Measurements from ENCODE around the gene DNALI1. TPM values are rescaled to one million over a fixed set of nuclear protein-coding genes. Genes with fewer than 3 reads are reported as not detected.
A peak's percentile ranks its signal among the peaks of the same experiment; 100 is the strongest.

Gene DNALI1
- total and polyA plus RNA-seq, 2 experiments from 2014 or later, result 5.4 to 25.6 TPM

DNA sequence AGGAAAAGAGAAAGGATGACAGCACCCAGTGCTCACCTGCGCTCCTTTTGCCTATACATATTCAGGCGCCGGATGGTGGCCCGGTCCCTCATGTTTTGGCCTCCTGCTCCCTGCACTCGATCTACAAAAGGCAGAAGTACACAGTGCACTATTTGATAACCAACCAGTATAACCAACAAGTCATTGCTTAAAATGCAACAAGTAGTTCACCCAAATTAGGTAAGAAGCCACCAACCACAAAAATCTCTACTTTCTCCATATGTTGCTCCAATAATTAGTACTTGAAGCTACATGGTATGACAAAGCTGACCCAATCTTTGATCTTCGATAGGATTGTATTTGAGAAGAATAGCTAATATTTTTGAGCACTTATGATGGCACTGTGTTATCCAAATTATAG, 37.0 kb downstream of the DNALI1 start (continued):
- TF ChIP-seq, protein P1, sequence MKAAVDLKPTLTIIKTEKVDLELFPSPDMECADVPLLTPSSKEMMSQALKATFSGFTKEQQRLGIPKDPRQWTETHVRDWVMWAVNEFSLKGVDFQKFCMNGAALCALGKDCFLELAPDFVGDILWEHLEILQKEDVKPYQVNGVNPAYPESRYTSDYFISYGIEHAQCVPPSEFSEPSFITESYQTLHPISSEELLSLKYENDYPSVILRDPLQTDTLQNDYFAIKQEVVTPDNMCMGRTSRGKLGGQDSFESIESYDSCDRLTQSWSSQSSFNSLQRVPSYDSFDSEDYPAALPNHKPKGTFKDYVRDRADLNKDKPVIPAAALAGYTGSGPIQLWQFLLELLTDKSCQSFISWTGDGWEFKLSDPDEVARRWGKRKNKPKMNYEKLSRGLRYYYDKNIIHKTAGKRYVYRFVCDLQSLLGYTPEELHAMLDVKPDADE (IDR thresholded peaks at IDR 0.05), result no peak

DNA sequence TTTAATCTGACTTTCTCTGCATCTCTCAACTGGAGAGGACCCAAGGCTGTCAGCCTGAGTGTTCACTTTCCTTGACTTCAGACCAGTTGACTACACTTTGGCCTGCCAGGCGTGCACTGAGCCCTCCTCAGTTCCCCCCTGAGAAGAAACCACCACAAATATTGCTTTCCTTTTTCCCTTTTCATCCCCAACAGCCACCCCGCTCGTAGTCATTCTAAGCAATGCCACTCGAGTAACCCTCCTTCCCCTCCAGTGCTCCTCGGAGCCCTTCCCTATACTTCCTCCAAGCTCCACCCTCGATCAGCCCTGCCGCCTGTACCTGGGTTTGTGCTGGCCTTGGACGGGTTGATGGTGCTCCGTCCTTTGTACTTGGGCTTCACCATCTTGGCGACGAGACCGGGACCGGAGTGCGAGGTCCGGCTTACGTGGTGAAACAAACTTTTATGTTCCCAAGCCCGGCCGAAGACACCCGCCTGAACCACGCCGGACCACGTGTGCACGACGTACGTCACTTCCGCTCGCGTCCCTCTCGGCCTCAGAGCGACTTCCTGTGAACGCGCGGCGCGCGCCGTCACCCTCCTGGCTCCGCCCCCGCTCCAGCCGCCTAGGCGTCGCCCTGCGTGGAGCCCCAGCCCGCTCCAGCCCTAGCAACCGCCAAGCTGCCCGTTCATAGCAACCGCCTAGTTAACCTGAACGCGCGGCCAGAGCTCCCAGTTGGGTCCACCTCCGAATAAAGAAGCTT, 38.9 kb downstream of the DNALI1 start, which contains the start of gene GNL2:
TSS of gene GNL2 (minus strand) at position 498 of the 742 bp plus-strand sequence. CDS start at position 383, 115 bp downstream.
- Histone ChIP-seq H2AFZ (peak within 1 kb of the TSS; percentile 78; the same call in 1 of the 2 replicates), H4K20me1 (replicated peaks; ENCODE audit: insufficient read depth) (peaks cover 40% of the 10 kb centered on the region), H3K9me2 (ENCODE audit: insufficient read depth) (no peaks in the 10 kb centered on the region), H3K27me3 (ENCODE audit: insufficient read depth) (no peaks in the 10 kb centered on the region; the same call in 1 of the 2 replicates), H3K36me3 (ENCODE audit: insufficient read depth) (peaks cover 28% of the 10 kb centered on the region), H3K27ac (ENCODE audit: low read depth) (0 out of 2 replicates have a peak within 1 kb of the TSS, but pooled peaks have one; percentile 20), H3K79me2 (replicated peaks; ENCODE audit: insufficient read depth) (peaks cover 46% of the 10 kb centered on the region), H3K4me1 (ENCODE audit: insufficient read depth) (peaks cover 6% of the 10 kb centered on the region), H3F3A (replicated peaks; ENCODE audit: low read depth) (no peaks in the 10 kb centered on the region), H3K4me3 (peak within 1 kb of the TSS; percentile 74), H3K4me2 (peak within 1 kb of the TSS; percentile 87)
- H3K4me1 Mint-ChIP-seq, result peaks cover 3% of the 10 kb centered on the region; the same call in 1 of the 3 replicates
- ATAC-seq (peak; percentile 99), DNase-seq (ENCODE audit: low spot score) (peak; percentile 99)
- peak within 1 kb of the TSS; percentile 100 for H3K4me3 Mint-ChIP-seq
- H3K27ac Mint-ChIP-seq, result peak within 1 kb of the TSS; percentile 100
- no peaks in the 10 kb centered on the region for H3K27me3 Mint-ChIP-seq (ENCODE audit: insufficient read depth, low read depth, poor library complexity)
- H3K9me3 Mint-ChIP-seq, result no peaks in the 10 kb centered on the region
- no peak for TF ChIP-seq STAT1 (IDR thresholded peaks at IDR 0.05; ENCODE audit: unreplicated experiment)
- TF ChIP-seq, protein P1 (IDR thresholded peaks at IDR 0.05), result peak; percentile 81
- TF ChIP-seq POLR2AphosphoS5 (IDR thresholded peaks at IDR 0.05; ENCODE audit: low read depth), result peak; percentile 94
- peak; percentile 93 for TF ChIP-seq CREB1 (CRISPR knock-in tag; IDR thresholded peaks at IDR 0.05; ENCODE audit: low read depth)
- TF ChIP-seq, protein P2, sequence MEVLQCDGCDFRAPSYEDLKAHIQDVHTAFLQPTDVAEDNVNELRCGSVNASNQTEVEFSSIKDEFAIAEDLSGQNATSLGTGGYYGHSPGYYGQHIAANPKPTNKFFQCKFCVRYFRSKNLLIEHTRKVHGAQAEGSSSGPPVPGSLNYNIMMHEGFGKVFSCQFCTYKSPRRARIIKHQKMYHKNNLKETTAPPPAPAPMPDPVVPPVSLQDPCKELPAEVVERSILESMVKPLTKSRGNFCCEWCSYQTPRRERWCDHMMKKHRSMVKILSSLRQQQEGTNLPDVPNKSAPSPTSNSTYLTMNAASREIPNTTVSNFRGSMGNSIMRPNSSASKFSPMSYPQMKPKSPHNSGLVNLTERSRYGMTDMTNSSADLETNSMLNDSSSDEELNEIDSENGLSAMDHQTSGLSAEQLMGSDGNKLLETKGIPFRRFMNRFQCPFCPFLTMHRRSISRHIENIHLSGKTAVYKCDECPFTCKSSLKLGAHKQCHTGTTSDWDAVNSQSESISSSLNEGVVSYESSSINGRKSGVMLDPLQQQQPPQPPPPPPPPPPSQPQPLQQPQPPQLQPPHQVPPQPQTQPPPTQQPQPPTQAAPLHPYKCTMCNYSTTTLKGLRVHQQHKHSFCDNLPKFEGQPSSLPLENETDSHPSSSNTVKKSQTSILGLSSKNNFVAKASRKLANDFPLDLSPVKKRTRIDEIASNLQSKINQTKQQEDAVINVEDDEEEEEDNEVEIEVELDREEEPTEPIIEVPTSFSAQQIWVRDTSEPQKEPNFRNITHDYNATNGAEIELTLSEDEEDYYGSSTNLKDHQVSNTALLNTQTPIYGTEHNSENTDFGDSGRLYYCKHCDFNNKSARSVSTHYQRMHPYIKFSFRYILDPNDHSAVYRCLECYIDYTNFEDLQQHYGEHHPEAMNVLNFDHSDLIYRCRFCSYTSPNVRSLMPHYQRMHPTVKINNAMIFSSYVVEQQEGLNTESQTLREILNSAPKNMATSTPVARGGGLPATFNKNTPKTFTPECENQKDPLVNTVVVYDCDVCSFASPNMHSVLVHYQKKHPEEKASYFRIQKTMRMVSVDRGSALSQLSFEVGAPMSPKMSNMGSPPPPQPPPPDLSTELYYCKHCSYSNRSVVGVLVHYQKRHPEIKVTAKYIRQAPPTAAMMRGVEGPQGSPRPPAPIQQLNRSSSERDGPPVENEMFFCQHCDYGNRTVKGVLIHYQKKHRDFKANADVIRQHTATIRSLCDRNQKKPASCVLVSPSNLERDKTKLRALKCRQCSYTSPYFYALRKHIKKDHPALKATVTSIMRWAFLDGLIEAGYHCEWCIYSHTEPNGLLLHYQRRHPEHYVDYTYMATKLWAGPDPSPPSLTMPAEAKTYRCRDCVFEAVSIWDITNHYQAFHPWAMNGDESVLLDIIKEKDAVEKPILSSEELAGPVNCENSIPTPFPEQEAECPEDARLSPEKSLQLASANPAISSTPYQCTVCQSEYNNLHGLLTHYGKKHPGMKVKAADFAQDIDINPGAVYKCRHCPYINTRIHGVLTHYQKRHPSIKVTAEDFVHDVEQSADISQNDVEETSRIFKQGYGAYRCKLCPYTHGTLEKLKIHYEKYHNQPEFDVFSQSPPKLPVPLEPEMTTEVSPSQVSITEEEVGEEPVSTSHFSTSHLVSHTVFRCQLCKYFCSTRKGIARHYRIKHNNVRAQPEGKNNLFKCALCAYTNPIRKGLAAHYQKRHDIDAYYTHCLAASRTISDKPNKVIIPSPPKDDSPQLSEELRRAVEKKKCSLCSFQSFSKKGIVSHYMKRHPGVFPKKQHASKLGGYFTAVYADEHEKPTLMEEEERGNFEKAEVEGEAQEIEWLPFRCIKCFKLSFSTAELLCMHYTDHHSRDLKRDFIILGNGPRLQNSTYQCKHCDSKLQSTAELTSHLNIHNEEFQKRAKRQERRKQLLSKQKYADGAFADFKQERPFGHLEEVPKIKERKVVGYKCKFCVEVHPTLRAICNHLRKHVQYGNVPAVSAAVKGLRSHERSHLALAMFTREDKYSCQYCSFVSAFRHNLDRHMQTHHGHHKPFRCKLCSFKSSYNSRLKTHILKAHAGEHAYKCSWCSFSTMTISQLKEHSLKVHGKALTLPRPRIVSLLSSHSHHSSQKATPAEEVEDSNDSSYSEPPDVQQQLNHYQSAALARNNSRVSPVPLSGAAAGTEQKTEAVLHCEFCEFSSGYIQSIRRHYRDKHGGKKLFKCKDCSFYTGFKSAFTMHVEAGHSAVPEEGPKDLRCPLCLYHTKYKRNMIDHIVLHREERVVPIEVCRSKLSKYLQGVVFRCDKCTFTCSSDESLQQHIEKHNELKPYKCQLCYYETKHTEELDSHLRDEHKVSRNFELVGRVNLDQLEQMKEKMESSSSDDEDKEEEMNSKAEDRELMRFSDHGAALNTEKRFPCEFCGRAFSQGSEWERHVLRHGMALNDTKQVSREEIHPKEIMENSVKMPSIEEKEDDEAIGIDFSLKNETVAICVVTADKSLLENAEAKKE (CRISPR knock-in tag; IDR thresholded peaks at IDR 0.05), result no peak
- H3K36me3 Mint-ChIP-seq (ENCODE audit: low read depth), result peaks cover 29% of the 10 kb centered on the region

Data from GM23338 (cell line).